ENCODE data around the gene DGCR2. TPM values are rescaled to one million over a fixed set of nuclear protein-coding genes. Genes with fewer than 3 reads are reported as not detected.
A peak's percentile ranks its signal among the peaks of the same experiment; 100 is the strongest.

DGCR2 gene, protein sequence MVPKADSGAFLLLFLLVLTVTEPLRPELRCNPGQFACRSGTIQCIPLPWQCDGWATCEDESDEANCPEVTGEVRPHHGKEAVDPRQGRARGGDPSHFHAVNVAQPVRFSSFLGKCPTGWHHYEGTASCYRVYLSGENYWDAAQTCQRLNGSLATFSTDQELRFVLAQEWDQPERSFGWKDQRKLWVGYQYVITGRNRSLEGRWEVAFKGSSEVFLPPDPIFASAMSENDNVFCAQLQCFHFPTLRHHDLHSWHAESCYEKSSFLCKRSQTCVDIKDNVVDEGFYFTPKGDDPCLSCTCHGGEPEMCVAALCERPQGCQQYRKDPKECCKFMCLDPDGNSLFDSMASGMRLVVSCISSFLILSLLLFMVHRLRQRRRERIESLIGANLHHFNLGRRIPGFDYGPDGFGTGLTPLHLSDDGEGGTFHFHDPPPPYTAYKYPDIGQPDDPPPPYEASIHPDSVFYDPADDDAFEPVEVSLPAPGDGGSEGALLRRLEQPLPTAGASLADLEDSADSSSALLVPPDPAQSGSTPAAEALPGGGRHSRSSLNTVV
- total RNA-seq (2012; rRNA removed) (17.2 and 18.6 TPM in 2 replicates), polyA plus RNA-seq (2012; rRNA removed) (33.5 and 35.4 TPM in 2 replicates), Bru-seq, nascent RNA (percentile 80 among the genes with signal in this experiment), BruChase-seq, experiment 1, labeled RNA remaining after a 6-hour chase (percentile 87 among the genes with signal in this experiment), BruChase-seq, experiment 2, labeled RNA remaining after a 2-hour chase (percentile 80 among the genes with signal in this experiment)
- 29.9 and 40.0 TPM in 2 replicates for polyA plus RNA-seq (2012; cell fraction: cytosol; rRNA removed)
- polyA plus RNA-seq (2012; cell fraction: nucleus; rRNA removed; ENCODE audit: low replicate concordance) = 21.0 and 41.5 TPM in 2 replicates
- long read RNA-seq, full-length matches to known transcripts = 44 of 135 reads
- long read RNA-seq, partial matches to known transcripts = 70 of 135 reads
- long read RNA-seq, other reads (novel, unspliced or antisense) = 21 of 135 reads

- peak within 1 kb of the TSS; percentile 19 for H3K56ac ChIP-seq (ENCODE audit: extremely low read depth, insufficient read depth, low read length)
- H3K9me3 ChIP-seq (ENCODE audit: control insufficient read depth, insufficient read depth, low read length) = no peaks in the 10 kb centered on the region
- peak within 1 kb of the TSS; percentile 94 for H3K14ac ChIP-seq (replicated peaks; ENCODE audit: low read depth, low read length)
- peak within 1 kb of the TSS; percentile 92 for H2AFZ ChIP-seq (replicated peaks; ENCODE audit: low read length, poor library complexity)
- peak within 1 kb of the TSS; percentile 78 for H2AK5ac ChIP-seq (ENCODE audit: low read depth, low read length)
- H3K36me3 ChIP-seq (ENCODE audit: control insufficient read depth, insufficient read depth, low read length) = peaks cover 2% of the 10 kb centered on the region; the same call in 1 of the 2 replicates
- TF ChIP-seq POLR2A (IDR thresholded peaks at IDR 0.05; ENCODE audit: low read depth, low read length) (peak; percentile 68; the same call in 1 of the 2 replicates), MXI1 (IDR thresholded peaks at IDR 0.05; ENCODE audit: borderline replicate concordance, low read depth, low read length) (no peak), MAZ (IDR thresholded peaks at IDR 0.05; ENCODE audit: borderline replicate concordance, low read depth, low read length) (peak; percentile 91; the same call in 1 of the 2 replicates)
- dilution Hi-C loops (cut with HindIII; ENCODE audit: low sequenced_read_pairs, unreplicated experiment) = no loop called here
- H4K20me1 ChIP-seq (ENCODE audit: insufficient read depth, low read length) = peaks cover 45% of the 10 kb centered on the region
- peak within 1 kb of the TSS; percentile 55 for H4K5ac ChIP-seq (ENCODE audit: low read depth, low read length)
- H2BK15ac ChIP-seq (ENCODE audit: low read depth, low read length) = no peak within 1 kb of the TSS
- ATAC-seq (ENCODE audit: low read depth) = peak; percentile 98
- peak within 1 kb of the TSS; percentile 97 for H2AK9ac ChIP-seq (replicated peaks; ENCODE audit: low read depth, low read length, poor library complexity)
- 0 out of 2 replicates have a peak within 1 kb of the TSS, but pooled peaks have one; percentile 14 for H2BK120ac ChIP-seq (ENCODE audit: low read depth, low read length)
- WGBS, 2 experiments (ENCODE audit: extremely low coverage in 2 of 2, insufficient read length in 1 of 2) = 0% methylated on average over 56 of the region's 67 CpGs; no CpG with 5 or more reads in 1 of the 2 experiments
- intact Hi-C loops (cut with micrococcal nuclease) = loop anchor here (5.0 kb wide), 1 partner anchor 60 kb away; no protein-coding TSS in a partner anchor
- peak within 1 kb of the TSS; percentile 100 for H3K4me2 ChIP-seq (ENCODE audit: low read depth, low read length)
- peak within 1 kb of the TSS; percentile 99 for H3K4me3 ChIP-seq (ENCODE audit: insufficient read depth, low read depth, low read length)
- peak within 1 kb of the TSS; percentile 88 for H3K9ac ChIP-seq (ENCODE audit: low read depth, low read length)
- H2BK20ac ChIP-seq (ENCODE audit: low read depth, low read length) = no peak within 1 kb of the TSS
- POLR2A ChIA-PET (ENCODE audit: unreplicated experiment) = no interaction called here
- peak within 1 kb of the TSS; percentile 59 for H2BK5ac ChIP-seq (ENCODE audit: low read depth, low read length, poor library complexity, severe bottlenecking)
- H3K27me3 ChIP-seq (ENCODE audit: control insufficient read depth, insufficient read depth, low read length) = no peaks in the 10 kb centered on the region
- peaks cover 16% of the 10 kb centered on the region for H3K4me1 ChIP-seq (ENCODE audit: control insufficient read depth, insufficient read depth, low read length)
- H3K4ac ChIP-seq (ENCODE audit: low read depth, low read length) = peak within 1 kb of the TSS; percentile 67
- H3K9me1 ChIP-seq (ENCODE audit: insufficient read depth, low read length) = peaks cover 20% of the 10 kb centered on the region
- CTCF ChIA-PET = no interaction called here
- peak within 1 kb of the TSS; percentile 94 for H3K27ac ChIP-seq (ENCODE audit: insufficient read depth, low read length)
- peak within 1 kb of the TSS; percentile 94 for H3K23ac ChIP-seq (ENCODE audit: low read depth, low read length)
- peak within 1 kb of the TSS; percentile 52 to 61; a peak in 2 of 4 replicates for H4K8ac ChIP-seq (ENCODE audit: low read depth in 2 of 2, low read length in 2 of 2)
- peak within 1 kb of the TSS; percentile 6; the same call in 1 of the 2 replicates for H4K91ac ChIP-seq (ENCODE audit: insufficient read depth, low read depth, low read length)
- H3K18ac ChIP-seq (ENCODE audit: low read depth, low read length) = peak within 1 kb of the TSS; percentile 72; the same call in 1 of the 2 replicates
- peaks cover 16 to 44% of the 10 kb centered on the region in 2 experiments for H3K79me1 ChIP-seq (ENCODE audit: low read depth in 1 of 2, low read length in 2 of 2)
- BruUV-seq (replicated peaks) = no TSS peak
- peak; percentile 94 for DNase-seq
- in situ Hi-C loops (cut with MboI; ENCODE audit: low sequenced_read_pairs) = no loop called here
These were observed at the start of gene DGCR2 for GRCh38 chr22:19122143-19122751. DGCR2 (minus strand) TSS chr22:19122412; CDS start chr22:19122206, 206 bp downstream.

Measured in IMR-90 (cell line).